Tibial artery (tissue), 4 donors: ENCODE results near the gene CDA.

ENCODE experiments used
- DNase-seq, 2 donors: peaks; one replicate each; pipeline ENCODE4 v3.0.0-alpha.2; 2019
- H3K27ac ChIP-seq, 2 donors: fragments of 200-600 bp; sonication (generic) in 1 of 2; 1 replicate in 1 of 2; 2 replicates in 1 of 2; pipeline ENCODE4 v1.5.1; 2018 to 2019; ENCODE audit warnings: mild to moderate bottlenecking in 1 of 2
- H3K27me3 ChIP-seq, 2 donors: fragments of 200-600 bp; sonication (generic) in 1 of 2; one replicate each; pipeline versions ENCODE4 v1.5.1 to v1.6.0; 2016 to 2019
- H3K36me3 ChIP-seq, 3 donors: fragments of 200-600 bp; sonication (generic) in 2 of 3; one replicate each; pipeline ENCODE4 v1.5.1; 2016 to 2019; ENCODE audit warnings: mild to moderate bottlenecking in 2 of 3
- H3K4me1 ChIP-seq, 4 donors: fragments of 200-600 bp; sonication (generic) in 2 of 4; 1 replicate in 3 of 4; 2 replicates in 1 of 4; pipeline ENCODE4 v1.5.1; 2016 to 2019
- H3K4me3 ChIP-seq, 2 donors: fragments of 200-600 bp; sonication (generic) in 1 of 2; 1 replicate in 1 of 2; 2 replicates in 1 of 2; pipeline ENCODE4 v1.5.1; 2018 to 2019; ENCODE audit warnings: mild to moderate bottlenecking in 2 of 2
- H3K9me3 ChIP-seq, 3 donors: fragments of 200-600 bp; sonication (generic) in 1 of 3; one replicate each; pipeline ENCODE4 v1.5.1; 2016 to 2019
- CTCF ChIP-seq, 2 experiments: fragments of 200-600 bp in 1 of 2; fragments of 450-650 bp in 1 of 2; IDR thresholded peaks; one replicate each; pipeline ENCODE4 v1.5.1; 2017 to 2019; ENCODE audit warnings: antibody characterized with exemption in 2 of 2, mild to moderate bottlenecking in 1 of 2, moderate library complexity in 1 of 2
- intact Hi-C: fragments of 100-400 bp; cut with DNase I; formaldehyde crosslinking; loops from one replicate; pipeline ENCODE4 v1.15.0; 2023; ENCODE audit warnings: low total_unique reads

Gene CDA

GRCh38 chr1:20643080-20643479, 54.2 kb downstream of the CDA start:
- H3K4me3 ChIP-seq = no peak overlapping the region
- H3K36me3 ChIP-seq = peaks cover 74 to 98% (median 85%) of the 10 kb centered on the region in 3 donors
- no peak for DNase-seq
- H3K9me3 ChIP-seq = no peaks in the 10 kb centered on the region
- H3K27ac ChIP-seq = no peak overlapping the region
- H3K27me3 ChIP-seq = no peaks in the 10 kb centered on the region
- no peaks in the 10 kb centered on the region for H3K4me1 ChIP-seq
- intact Hi-C loops = no loop called here
- TF ChIP-seq CTCF (IDR thresholded peaks at IDR 0.05) = no peak

GRCh38 chr1:20644416-20644815, 55.5 kb downstream of the CDA start:
- intact Hi-C loops = no loop called here
- no peak for TF ChIP-seq CTCF (IDR thresholded peaks at IDR 0.05)
- Histone ChIP-seq H3K4me1 (no peaks in the 10 kb centered on the region), H3K4me3 (no peak overlapping the region), H3K27ac (no peak overlapping the region), H3K9me3 (no peaks in the 10 kb centered on the region), H3K36me3 (peaks cover 73 to 98% (median 85%) of the 10 kb centered on the region in 3 donors), H3K27me3 (no peaks in the 10 kb centered on the region)
- no peak for DNase-seq

GRCh38 chr1:20645414-20645813, 56.5 kb downstream of the CDA start:
- Histone ChIP-seq H3K4me3 (no peak overlapping the region), H3K4me1 (no peaks in the 10 kb centered on the region), H3K36me3 (peaks cover 75 to 98% (median 87%) of the 10 kb centered on the region in 3 donors), H3K27me3 (no peaks in the 10 kb centered on the region), H3K27ac (no peak overlapping the region), H3K9me3 (no peaks in the 10 kb centered on the region)
- intact Hi-C loops = no loop called here
- no peak for TF ChIP-seq CTCF (IDR thresholded peaks at IDR 0.05)
- DNase-seq = no peak

GRCh38 chr1:20648438-20648837, 59.5 kb downstream of the CDA start:
- Histone ChIP-seq H3K27ac (no peak overlapping the region), H3K9me3 (no peaks in the 10 kb centered on the region), H3K27me3 (no peaks in the 10 kb centered on the region), H3K36me3 (peaks cover 80 to 96% (median 85%) of the 10 kb centered on the region in 3 donors), H3K4me3 (no peak overlapping the region), H3K4me1 (no peaks in the 10 kb centered on the region)
- DNase-seq = no peak
- no peak for TF ChIP-seq CTCF (IDR thresholded peaks at IDR 0.05)
- intact Hi-C loops = loop anchor here (1.0 kb wide), 1 partner anchor 44 kb away; no protein-coding TSS in a partner anchor

GRCh38 chr1:20648946-20649345, 60.0 kb downstream of the CDA start:
- no peak overlapping the region for H3K4me3 ChIP-seq
- intact Hi-C loops = loop anchor here (1.0 kb wide), 1 partner anchor 45 kb away; no protein-coding TSS in a partner anchor
- no peak overlapping the region for H3K27ac ChIP-seq
- no peak for DNase-seq
- no peaks in the 10 kb centered on the region for H3K4me1 ChIP-seq
- H3K36me3 ChIP-seq = peaks cover 80 to 96% (median 85%) of the 10 kb centered on the region in 3 donors
- TF ChIP-seq CTCF (IDR thresholded peaks at IDR 0.05) = no peak
- no peaks in the 10 kb centered on the region for H3K27me3 ChIP-seq
- H3K9me3 ChIP-seq = no peaks in the 10 kb centered on the region

GRCh38 chr1:20652300-20652699, 63.4 kb downstream of the CDA start:
- H3K4me1 ChIP-seq = peaks cover 0 to 4% (median 0%) of the 10 kb centered on the region in 4 donors
- no peaks in the 10 kb centered on the region for H3K9me3 ChIP-seq
- peaks cover 73 to 96% (median 96%) of the 10 kb centered on the region in 3 donors for H3K36me3 ChIP-seq
- intact Hi-C loops = no loop called here
- TF ChIP-seq CTCF (IDR thresholded peaks at IDR 0.05) = no peak
- no peak overlapping the region for H3K4me3 ChIP-seq
- DNase-seq = no peak
- no peak overlapping the region for H3K27ac ChIP-seq
- H3K27me3 ChIP-seq = no peaks in the 10 kb centered on the region
